Activated CD4-positive, alpha-beta memory T cell treated with anti-CD3 and anti-CD28 coated beads, Interleukin-2, amount 10 ng/mL, durations not matched to agents 7 days and 5 days (primary cell): ENCODE results near the gene CRHBP. TPM values are rescaled to one million over a fixed set of nuclear protein-coding genes. Genes with fewer than 3 reads are reported as not detected.
"Not testable (repeated sequence)": the region's sequence is repeated elsewhere in the genome, so short reads cannot be mapped to it uniquely, and the experiment has no call there.

Experiments used
- CTCF ChIA-PET: fragments of 350-600 bp; sonication (Branson Sonifier 250); formaldehyde crosslinking; loops from one replicate; lab custom pipeline; 2021; ENCODE audit warnings: antibody characterized with exemption, inconsistent platforms; lab: Charles Lee
- POLR2A ChIA-PET: fragments of 350-600 bp; sonication (Branson Sonifier 250); formaldehyde crosslinking; loops from one replicate; lab custom pipeline; 2021; ENCODE audit warnings: antibody characterized with exemption; lab: Charles Lee
- DNase-seq: peaks from one replicate; pipeline ENCODE4 v3.0.0-alpha.2; 2020
- H3K27ac Mint-ChIP-seq: one replicate; pipeline ENCODE4 v1.8.0; 2021; ENCODE audit warnings: mild to moderate bottlenecking, mixed read lengths
- H3K27me3 Mint-ChIP-seq: one replicate; pipeline ENCODE4 v1.8.0; 2021; ENCODE audit warnings: mixed read lengths
- H3K36me3 Mint-ChIP-seq: one replicate; pipeline ENCODE4 v1.8.0; 2021; ENCODE audit warnings: low read depth, mixed read lengths
- H3K4me1 Mint-ChIP-seq: one replicate; pipeline ENCODE4 v1.8.0; 2021; ENCODE audit warnings: mixed read lengths
- H3K4me3 Mint-ChIP-seq: one replicate; pipeline ENCODE4 v1.8.0; 2021; ENCODE audit warnings: mild to moderate bottlenecking, mixed read lengths
- H3K9me3 Mint-ChIP-seq: one replicate; pipeline ENCODE4 v1.8.0; 2021; ENCODE audit warnings: mixed read lengths
- total RNA-seq, 2 experiments: library from RNA; stranded (reverse); gene quantifications; one replicate each; pipeline ENCODE4 v1.2.3, GENCODE V29; 2021

CRHBP gene, protein sequence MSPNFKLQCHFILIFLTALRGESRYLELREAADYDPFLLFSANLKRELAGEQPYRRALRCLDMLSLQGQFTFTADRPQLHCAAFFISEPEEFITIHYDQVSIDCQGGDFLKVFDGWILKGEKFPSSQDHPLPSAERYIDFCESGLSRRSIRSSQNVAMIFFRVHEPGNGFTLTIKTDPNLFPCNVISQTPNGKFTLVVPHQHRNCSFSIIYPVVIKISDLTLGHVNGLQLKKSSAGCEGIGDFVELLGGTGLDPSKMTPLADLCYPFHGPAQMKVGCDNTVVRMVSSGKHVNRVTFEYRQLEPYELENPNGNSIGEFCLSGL
- under 1 TPM; 0.10 to 0.43 TPM for total RNA-seq

DNA sequence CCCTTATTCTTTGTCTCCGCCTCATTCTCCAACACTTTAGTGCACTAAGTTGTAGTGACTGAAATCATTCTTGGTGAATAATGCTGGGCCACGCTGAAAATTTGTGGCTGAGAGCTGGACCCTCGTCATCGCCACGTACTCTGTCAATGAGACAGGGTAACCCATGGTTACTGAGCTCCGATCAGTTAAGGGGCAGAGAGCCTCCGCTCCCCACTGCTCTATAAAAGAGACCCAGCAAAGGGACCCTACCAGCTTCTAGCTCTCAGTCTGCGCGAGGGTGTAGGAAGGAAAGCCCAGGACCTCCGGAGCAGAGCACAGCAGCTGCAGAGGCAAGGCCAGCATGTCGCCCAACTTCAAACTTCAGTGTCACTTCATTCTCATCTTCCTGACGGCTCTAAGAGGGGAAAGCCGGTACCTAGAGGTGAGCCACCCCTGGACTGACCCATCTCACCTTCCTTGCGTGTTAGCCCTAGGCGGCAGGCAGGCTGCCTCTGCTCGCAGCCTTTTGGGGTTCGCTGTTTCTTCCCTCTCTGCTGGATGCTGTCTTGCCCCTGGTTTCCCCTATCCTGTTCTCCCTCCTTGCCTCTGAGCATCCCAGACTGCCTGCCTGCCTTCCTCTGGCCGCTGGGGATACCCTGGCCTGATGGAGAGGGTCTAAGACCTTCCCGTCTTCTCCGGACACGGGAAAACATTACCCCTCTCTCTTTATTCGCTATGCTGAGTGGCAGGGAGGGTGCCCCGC, at the start of gene CRHBP:
CRHBP (plus strand) TSS at position 251 of the 742 bp plus-strand sequence; CDS start at position 341, 90 bp downstream.
- no peak within 1 kb of the TSS for H3K27ac Mint-ChIP-seq
- ChIA-PET POLR2A (no interaction called here), CTCF (no interaction called here)
- H3K4me3 Mint-ChIP-seq: no peak within 1 kb of the TSS
- peaks cover 64% of the 10 kb centered on the region for H3K27me3 Mint-ChIP-seq
- no peak for DNase-seq
- H3K36me3 Mint-ChIP-seq: no peaks in the 10 kb centered on the region
- peaks cover 5% of the 10 kb centered on the region for H3K4me1 Mint-ChIP-seq
- no peaks in the 10 kb centered on the region for H3K9me3 Mint-ChIP-seq

DNA sequence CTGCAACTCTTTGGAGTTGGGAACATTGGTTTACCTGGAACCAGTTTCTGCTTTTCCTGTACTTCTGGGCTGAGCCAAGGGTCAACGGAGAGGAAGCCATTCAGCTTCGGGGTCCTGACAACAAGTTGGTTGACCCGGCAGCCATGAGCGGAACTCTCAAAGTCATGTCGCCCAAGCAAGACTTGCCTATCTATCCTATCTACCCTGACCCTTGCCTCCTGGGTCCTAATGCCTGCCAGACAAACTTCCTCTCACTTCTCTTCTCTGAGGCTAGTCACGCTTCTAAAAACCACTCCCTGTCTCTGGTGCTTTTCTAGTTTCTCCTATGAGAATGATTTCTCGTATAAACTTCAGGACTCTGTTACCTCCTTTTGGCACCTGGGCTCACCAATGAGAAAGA, 44.7 kb upstream of the CRHBP start:
- CTCF ChIA-PET: no interaction called here
- no peak for DNase-seq

DNA sequence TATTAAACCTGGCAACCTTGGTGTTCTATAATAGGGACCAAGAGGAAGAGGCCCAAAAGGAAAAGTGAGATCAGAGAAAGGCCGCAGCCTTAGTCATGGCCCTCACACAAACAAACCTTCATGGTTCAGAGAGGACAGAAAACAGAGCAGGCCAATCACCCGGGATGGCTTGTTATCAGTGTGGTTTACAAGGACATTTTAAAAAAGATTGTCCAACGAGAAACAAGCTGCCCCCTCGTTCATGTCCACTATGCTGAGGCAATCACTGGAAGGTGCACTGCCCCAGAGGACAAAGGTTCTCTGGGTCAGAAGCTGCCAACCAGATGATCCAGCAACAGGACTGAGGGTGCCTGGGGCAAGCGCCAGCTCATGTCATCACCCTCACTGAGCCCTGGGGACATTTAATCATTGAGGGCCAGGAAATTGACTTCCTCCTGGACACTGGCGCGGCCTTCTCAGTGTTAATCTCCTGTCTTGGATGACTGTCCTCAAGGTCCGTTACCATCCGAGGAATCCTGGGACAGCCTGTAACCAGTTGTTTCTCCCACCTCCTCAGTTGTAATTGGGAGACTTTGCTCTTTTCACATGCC, 42.4 kb upstream of the CRHBP start:
- DNase-seq, H3K4me1 Mint-ChIP-seq, H3K27ac Mint-ChIP-seq, H3K9me3 Mint-ChIP-seq, CTCF ChIA-PET, POLR2A ChIA-PET, H3K4me3 Mint-ChIP-seq, H3K27me3 Mint-ChIP-seq: not testable (repeated sequence)
- H3K36me3 Mint-ChIP-seq: peaks cover 14% of the 10 kb centered on the region

More for the DNA sequence above, 44.7 kb upstream of the CRHBP start:
- POLR2A ChIA-PET: no interaction called here
- H3K4me1 Mint-ChIP-seq: no peaks in the 10 kb centered on the region
- no peaks in the 10 kb centered on the region for H3K27me3 Mint-ChIP-seq
- H3K9me3 Mint-ChIP-seq: no peaks in the 10 kb centered on the region
- H3K36me3 Mint-ChIP-seq: peaks cover 5% of the 10 kb centered on the region
- H3K27ac Mint-ChIP-seq: no peak overlapping the region
- H3K4me3 Mint-ChIP-seq: no peak overlapping the region

GRCh38 chr5:76914671-76915070, 38.2 kb upstream of the CRHBP start:
- H3K9me3 Mint-ChIP-seq, H3K4me3 Mint-ChIP-seq, CTCF ChIA-PET, H3K27me3 Mint-ChIP-seq, H3K27ac Mint-ChIP-seq, H3K36me3 Mint-ChIP-seq, DNase-seq, POLR2A ChIA-PET, H3K4me1 Mint-ChIP-seq: not testable (repeated sequence)

- Mint-ChIP-seq H3K4me1 (no peaks in the 10 kb centered on the region), H3K4me3 (no peak overlapping the region), H3K27me3 (peaks cover 6% of the 10 kb centered on the region), H3K36me3 (peaks cover 8% of the 10 kb centered on the region), H3K9me3 (peaks cover 3% of the 10 kb centered on the region), H3K27ac (no peak overlapping the region)
- POLR2A ChIA-PET: no interaction called here
- CTCF ChIA-PET: no interaction called here
- no peak for DNase-seq
These were observed 34.3 kb upstream of the CRHBP start for GRCh38 chr5:76918539-76918938.

GRCh38 chr5:76920491-76920890, 32.4 kb upstream of the CRHBP start:
- Mint-ChIP-seq H3K36me3 (no peaks in the 10 kb centered on the region), H3K27me3 (peaks cover 6% of the 10 kb centered on the region), H3K4me3 (no peak overlapping the region), H3K4me1 (no peaks in the 10 kb centered on the region), H3K9me3 (no peaks in the 10 kb centered on the region), H3K27ac (no peak overlapping the region)
- DNase-seq: no peak
- CTCF ChIA-PET: no interaction called here
- POLR2A ChIA-PET: no interaction called here

DNA sequence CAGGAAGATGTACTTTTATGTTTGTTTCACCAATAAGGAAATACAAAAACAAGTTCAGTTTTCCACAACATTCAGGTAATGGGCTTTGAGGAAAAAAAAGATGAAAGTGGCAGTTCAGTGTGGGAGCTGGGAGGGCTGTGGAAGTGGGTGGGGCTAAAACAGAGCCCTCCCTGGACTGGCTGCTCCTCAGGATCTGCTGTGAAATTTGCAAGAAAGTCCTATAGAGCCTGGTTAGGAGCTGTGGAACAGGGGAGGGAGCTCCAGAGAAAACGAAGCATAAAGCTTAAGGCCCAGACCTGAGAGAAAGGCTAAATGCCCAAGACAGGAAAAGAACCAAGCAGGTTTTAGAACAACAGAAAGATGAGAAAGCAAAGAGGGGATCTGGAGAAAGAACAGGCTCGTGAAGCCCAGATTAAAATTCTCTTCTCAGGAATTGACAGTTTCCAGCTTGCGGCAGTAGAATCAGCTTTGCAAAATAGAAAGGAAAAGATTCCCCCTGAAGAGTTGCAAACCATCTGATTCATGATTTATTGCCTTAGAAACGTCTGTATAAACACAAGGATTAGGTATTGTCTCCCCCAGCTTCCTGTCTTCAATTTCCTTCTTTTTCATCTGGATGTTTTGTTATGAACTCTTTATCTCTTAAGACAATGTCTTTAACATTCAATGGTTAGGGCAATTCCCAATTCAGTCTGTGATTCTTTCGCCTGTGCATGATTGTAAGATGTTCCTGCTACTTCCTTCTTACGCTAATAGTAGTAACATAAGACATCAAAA, 26.3 kb upstream of the CRHBP start:
- ChIA-PET POLR2A (no interaction called here), CTCF (no interaction called here)
- H3K27ac Mint-ChIP-seq: no peak overlapping the region
- DNase-seq: no peak
- peaks cover 11% of the 10 kb centered on the region for H3K27me3 Mint-ChIP-seq
- H3K9me3 Mint-ChIP-seq: no peaks in the 10 kb centered on the region
- no peaks in the 10 kb centered on the region for H3K36me3 Mint-ChIP-seq
- H3K4me1 Mint-ChIP-seq: no peaks in the 10 kb centered on the region
- no peak overlapping the region for H3K4me3 Mint-ChIP-seq

DNA sequence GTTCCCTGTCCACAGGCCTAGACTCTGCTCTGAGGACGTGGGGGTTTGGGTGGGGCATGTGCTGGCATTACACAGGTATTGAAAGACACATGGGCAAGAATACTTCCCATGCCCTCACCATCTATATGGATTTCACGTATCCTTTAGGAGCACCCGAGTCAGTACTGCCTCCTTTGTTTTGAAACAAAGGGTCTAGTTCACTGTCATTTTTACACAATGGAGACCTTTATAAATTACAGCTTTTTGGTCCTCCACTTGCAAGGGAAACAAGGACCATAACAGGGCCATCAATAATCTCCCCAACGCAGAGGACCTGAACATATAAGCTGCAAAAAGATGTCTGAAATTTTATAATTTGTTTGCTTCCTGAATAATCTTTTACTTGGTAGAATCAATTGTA, 24.9 kb upstream of the CRHBP start:
- no peak overlapping the region for H3K27ac Mint-ChIP-seq
- no peak for DNase-seq
- H3K9me3 Mint-ChIP-seq: no peaks in the 10 kb centered on the region
- CTCF ChIA-PET: no interaction called here
- POLR2A ChIA-PET: no interaction called here
- H3K4me3 Mint-ChIP-seq: no peak overlapping the region
- no peaks in the 10 kb centered on the region for H3K36me3 Mint-ChIP-seq
- H3K27me3 Mint-ChIP-seq: peaks cover 11% of the 10 kb centered on the region
- no peaks in the 10 kb centered on the region for H3K4me1 Mint-ChIP-seq

- no peak overlapping the region for H3K27ac Mint-ChIP-seq
- H3K4me3 Mint-ChIP-seq: no peak overlapping the region
- ChIA-PET POLR2A (no interaction called here), CTCF (no interaction called here)
- no peaks in the 10 kb centered on the region for H3K9me3 Mint-ChIP-seq
- H3K27me3 Mint-ChIP-seq: peaks cover 15% of the 10 kb centered on the region
- H3K4me1 Mint-ChIP-seq: no peaks in the 10 kb centered on the region
- DNase-seq: no peak
- H3K36me3 Mint-ChIP-seq: no peaks in the 10 kb centered on the region
These were observed 22.8 kb upstream of the CRHBP start for GRCh38 chr5:76930083-76930482.

- no peak for DNase-seq
- no peak overlapping the region for H3K27ac Mint-ChIP-seq
- H3K4me3 Mint-ChIP-seq: no peak overlapping the region
- peaks cover 8% of the 10 kb centered on the region for H3K27me3 Mint-ChIP-seq
- H3K36me3 Mint-ChIP-seq: no peaks in the 10 kb centered on the region
- POLR2A ChIA-PET: no interaction called here
- peaks cover 15% of the 10 kb centered on the region for H3K4me1 Mint-ChIP-seq
- CTCF ChIA-PET: no interaction called here
- H3K9me3 Mint-ChIP-seq: no peaks in the 10 kb centered on the region
These were observed 14.7 kb upstream of the CRHBP start for GRCh38 chr5:76938177-76938576.

DNA sequence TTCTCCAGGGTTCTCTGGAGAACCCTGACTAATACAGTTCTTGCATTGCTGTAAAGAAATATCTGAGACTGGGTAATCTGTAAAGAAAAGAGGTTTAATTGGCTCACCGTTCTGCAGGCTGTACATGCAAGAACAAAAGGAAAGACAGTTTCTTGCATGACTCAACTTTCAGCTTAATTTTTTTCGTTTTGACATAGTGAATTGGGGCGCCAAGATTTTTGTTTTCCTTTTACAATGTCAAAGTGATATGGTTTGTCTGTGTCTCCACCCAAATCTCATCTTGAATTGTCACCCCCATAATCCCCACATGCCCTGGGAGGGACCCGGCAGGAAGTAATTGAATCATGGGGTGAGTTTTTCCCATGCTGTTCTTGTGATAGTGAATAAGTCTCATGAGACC, 11.8 kb upstream of the CRHBP start:
- no peak for DNase-seq
- Mint-ChIP-seq H3K4me3 (no peak overlapping the region), H3K4me1 (peaks cover 15% of the 10 kb centered on the region), H3K27me3 (peaks cover 13% of the 10 kb centered on the region), H3K9me3 (no peaks in the 10 kb centered on the region), H3K27ac (no peak overlapping the region), H3K36me3 (no peaks in the 10 kb centered on the region)
- POLR2A ChIA-PET: no interaction called here
- CTCF ChIA-PET: no interaction called here

- Mint-ChIP-seq H3K9me3 (no peaks in the 10 kb centered on the region), H3K27ac (no peak overlapping the region), H3K4me1 (peaks cover 15% of the 10 kb centered on the region), H3K4me3 (no peak overlapping the region), H3K36me3 (no peaks in the 10 kb centered on the region), H3K27me3 (peaks cover 13% of the 10 kb centered on the region)
- POLR2A ChIA-PET: no interaction called here
- no peak for DNase-seq
- CTCF ChIA-PET: no interaction called here
These were observed 11.4 kb upstream of the CRHBP start for GRCh38 chr5:76941442-76941841.

DNA sequence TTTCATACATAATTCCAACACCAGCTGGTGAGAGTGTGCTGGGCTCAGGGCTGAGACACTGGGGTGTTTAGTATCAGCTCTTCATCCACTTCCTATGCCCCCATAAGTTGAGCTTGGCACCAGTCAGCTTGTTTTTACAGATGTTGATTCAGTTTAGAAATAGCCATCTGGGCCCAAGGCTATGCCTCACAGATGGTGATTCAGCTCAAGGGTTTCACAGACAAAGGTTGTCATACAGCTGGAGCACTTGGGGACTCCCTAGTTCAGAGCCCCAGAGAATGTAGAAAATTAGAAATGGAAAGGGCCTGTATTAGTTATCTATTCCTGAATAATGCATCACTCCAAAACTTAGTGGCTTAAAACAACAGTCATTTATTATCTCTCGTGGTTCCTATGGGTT, 10.3 kb upstream of the CRHBP start:
- H3K4me1 Mint-ChIP-seq: peaks cover 15% of the 10 kb centered on the region
- H3K36me3 Mint-ChIP-seq: no peaks in the 10 kb centered on the region
- no peak for DNase-seq
- ChIA-PET POLR2A (no interaction called here), CTCF (no interaction called here)
- H3K9me3 Mint-ChIP-seq: no peaks in the 10 kb centered on the region
- no peak overlapping the region for H3K27ac Mint-ChIP-seq
- peaks cover 20% of the 10 kb centered on the region for H3K27me3 Mint-ChIP-seq
- no peak overlapping the region for H3K4me3 Mint-ChIP-seq
